Left kidney (tissue), 8 donors: Measurements from ENCODE around the gene ELFN2. TPM values are rescaled to one million over a fixed set of nuclear protein-coding genes. Genes with fewer than 3 reads are reported as not detected.
"Not testable (repeated sequence)": the region's sequence is repeated elsewhere in the genome, so short reads cannot be mapped to it uniquely, and the experiment has no call there.

Experiments used
- DNase-seq: peaks from one replicate; pipeline ENCODE4 v3.0.0-alpha.2; 2013
- long read RNA-seq, 8 donors: transcript quantifications; one replicate each; lab custom pipeline, GENCODE V29; 2026
- polyA plus RNA-seq: library from polyadenylated mRNA; unstranded; fragments of 120-200 nt; gene quantifications from one replicate; pipeline ENCODE4 v1.2.1, GENCODE V29; 2013; ENCODE audit not compliant: insufficient read length

ELFN2 gene, protein sequence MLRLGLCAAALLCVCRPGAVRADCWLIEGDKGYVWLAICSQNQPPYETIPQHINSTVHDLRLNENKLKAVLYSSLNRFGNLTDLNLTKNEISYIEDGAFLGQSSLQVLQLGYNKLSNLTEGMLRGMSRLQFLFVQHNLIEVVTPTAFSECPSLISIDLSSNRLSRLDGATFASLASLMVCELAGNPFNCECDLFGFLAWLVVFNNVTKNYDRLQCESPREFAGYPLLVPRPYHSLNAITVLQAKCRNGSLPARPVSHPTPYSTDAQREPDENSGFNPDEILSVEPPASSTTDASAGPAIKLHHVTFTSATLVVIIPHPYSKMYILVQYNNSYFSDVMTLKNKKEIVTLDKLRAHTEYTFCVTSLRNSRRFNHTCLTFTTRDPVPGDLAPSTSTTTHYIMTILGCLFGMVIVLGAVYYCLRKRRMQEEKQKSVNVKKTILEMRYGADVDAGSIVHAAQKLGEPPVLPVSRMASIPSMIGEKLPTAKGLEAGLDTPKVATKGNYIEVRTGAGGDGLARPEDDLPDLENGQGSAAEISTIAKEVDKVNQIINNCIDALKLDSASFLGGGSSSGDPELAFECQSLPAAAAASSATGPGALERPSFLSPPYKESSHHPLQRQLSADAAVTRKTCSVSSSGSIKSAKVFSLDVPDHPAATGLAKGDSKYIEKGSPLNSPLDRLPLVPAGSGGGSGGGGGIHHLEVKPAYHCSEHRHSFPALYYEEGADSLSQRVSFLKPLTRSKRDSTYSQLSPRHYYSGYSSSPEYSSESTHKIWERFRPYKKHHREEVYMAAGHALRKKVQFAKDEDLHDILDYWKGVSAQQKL
- polyA plus RNA-seq = 1.1 TPM
- long read RNA-seq, donor 1 = 0 reads
- long read RNA-seq, donor 2 = 0 reads
- long read RNA-seq, donor 3 = 0 reads
- long read RNA-seq, donor 4 = 0 reads
- long read RNA-seq, donor 5 = 0 reads
- long read RNA-seq, donor 6 = 0 reads
- long read RNA-seq, donor 7 = 0 reads
- long read RNA-seq, donor 8 = 0 reads

DNA sequence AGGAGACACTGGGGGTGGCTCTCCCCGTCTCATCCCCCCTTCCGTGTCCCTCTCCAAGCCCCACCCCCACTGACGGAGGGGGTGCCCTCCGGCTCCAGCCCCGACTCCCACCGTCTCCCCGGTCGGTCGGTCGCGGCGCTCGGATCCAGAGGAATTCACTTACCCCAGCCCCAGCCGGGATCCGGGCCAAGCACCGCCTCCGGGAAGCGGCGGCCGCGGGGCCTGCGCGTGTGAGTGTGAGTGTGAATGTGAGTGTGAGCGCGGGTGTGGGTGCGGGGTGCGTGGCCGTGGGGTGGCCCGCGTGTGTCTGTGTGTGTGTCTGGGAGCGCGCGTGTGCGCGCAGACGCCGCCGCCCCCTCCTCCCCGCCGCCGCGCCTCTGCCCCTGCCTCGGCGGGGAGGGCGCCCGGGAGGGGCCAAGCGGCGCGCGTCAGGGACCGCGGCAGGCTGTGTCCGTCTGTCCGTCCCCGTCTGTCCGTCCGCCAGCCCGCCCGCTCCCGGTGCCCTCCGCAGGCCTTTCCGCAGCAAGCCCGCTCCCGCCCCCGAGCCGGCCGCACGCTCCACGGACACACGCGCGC lies at the start of gene ELFN2:
Gene ELFN2, minus strand, starts transcription at position 345 of the 576 bp plus-strand sequence. CDS start 51,945 bp downstream, outside the sequence.
- DNase-seq = peak; percentile 49

DNA sequence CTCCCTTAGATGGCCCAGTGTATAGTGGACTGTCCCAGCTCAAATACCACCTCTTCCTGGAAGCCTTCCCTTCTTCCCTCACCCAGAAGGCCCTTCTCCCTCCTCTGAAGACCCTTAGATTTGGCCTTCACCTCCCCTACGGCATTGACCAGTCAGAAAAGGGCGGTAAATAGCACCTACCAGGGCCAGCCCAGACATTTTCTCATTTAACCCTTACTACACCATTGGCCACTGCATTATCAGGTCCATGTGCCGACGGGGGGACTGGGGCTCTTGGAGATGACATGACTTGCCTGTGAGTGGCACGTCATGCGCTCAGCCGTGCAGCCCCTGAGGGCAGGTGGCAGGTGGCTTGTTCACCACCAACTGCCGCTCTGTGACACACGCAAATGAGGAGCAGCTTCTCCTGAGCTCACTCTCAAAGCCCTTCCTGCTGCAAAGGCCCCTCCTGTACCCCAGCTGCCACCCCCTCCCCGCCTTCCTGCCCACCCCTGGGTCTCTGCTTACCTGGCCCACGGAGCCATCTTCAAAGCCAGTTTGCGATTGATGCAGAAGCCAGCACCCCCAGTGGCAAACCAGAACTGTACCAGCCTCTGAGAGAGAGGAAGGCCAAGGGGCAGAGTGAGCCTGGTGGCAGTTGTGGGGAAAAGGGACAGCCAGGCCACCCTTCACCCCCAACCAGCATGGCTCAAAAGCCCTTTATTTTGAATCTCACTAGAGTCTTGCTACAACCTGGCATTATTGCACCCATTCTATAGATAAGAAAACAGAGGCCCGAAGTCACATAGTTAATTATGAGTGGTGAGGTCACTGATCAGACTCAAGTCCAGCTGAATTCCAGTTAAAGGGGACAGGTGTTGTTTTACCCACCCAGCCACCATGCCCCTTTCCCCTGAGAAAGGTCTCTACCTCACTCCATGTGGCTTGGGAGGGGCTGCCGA lies 49.4 kb upstream of the ELFN2 start:
- DNase-seq = no peak

DNA sequence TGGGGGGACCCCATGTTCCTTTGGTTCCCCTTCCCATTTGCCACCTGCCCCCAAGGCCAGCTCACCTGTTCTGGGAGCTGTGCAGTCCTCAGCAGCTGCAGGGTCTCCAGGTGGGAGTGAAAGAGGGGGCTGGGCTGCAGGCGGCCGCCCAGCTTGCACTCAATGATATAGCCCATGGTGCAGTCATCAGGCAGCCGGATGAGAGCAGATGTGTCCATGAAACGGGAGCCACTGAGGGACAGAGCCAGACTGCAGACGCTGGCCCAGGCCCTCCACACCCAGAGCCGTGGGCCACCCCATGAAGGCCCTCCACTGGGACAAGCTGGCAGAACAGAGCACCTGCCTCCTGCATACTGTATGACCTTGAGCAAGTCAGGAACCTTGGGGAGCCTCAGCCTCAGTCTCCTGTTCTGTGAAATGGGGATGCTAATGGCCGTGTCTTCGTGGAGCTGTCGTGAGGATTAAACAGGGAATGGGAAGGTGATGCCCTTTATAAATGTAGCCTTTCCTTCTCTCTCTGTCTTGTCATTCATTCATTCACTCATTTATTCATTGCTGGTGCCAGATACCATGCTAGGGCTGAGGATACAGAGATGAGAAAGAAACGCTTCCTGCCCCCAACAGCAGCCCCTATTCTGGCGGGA lies 47.3 kb upstream of the ELFN2 start:
- no peak for DNase-seq

DNA sequence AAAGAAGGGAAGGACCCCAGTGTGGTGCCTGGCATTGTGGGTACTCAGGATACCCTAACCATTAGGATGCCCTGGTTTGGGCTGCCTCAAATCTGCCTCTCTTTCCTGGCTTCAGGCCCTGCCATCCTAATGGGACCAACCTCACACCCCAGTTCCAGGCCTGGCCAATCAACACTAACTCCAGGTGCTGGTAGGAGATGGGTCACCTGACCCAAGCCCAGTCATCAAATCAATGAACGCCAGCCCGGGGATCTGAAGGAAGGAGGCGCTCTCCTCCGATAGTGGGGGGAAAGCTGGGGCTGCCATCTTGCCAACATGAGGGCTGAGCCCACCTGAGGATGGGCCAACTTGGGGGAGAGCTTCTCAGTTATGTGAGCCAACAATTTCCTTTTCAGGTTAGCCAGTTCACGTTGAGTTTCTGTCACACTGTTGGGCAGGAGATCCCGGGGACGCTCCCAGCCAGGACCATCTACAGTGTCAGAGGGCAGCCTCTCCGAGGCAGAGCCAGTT lies 46.2 kb upstream of the ELFN2 start:
- no peak for DNase-seq

DNA sequence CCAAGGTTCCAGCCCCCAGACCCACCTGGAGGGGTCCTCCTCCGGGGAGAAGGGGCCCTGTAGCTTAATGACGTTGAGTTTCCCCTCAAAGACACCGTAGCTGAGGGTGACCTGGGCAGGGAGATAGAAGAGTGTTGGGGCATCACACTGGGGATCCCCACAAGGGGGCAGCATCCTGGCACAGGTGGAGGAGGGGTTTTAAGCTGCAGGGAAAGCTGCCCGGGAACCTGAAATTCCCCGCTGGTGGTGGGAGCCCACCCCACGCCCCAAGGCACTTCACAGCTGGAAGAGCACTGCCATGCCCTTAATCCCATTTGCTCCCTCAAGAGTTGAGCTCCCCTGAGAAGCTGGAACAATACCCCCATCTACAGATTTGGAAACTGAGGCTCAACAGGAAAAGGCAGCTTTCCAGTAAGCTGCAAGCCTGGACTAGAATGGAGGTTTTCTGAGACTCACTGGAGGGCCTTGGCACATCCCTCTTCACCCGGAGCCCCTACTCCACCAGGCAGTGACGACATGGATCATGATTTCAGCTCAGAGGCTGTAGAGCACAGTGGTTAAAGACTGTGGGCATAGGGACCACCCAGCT lies 45.2 kb upstream of the ELFN2 start:
- DNase-seq = no peak

DNA sequence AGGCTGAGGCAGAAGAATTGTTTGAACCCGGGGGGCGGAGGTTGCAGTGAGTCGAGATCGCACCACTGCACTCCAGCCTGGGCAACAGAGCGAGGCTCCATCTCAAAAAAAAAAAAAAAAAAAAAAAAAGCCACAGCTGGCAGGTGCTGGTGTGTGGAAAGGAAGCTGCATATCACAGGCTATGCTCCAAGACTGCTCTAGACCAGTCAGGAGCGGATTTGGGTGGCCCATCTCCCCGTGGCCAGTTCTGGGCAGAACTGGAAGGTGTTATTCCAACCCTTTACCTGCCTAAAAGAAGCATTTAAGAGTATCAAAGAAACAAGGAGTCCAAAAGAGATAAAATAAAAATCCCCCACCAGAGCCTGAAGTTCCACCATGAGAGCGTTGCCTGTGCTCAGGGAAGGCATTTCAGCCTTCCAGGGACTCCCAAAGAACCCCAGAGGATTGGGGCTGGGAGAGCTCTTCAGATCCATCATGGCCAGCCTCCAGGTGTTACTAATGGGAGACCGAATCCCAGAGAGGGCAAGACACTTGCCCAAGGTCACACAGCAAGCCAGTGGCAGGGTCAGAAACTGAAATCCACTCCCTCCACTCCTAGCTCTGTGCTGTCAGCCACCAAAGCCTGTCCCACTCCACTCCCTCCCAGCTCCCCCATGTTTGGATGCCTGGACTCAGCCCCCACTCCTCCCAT lies 44.6 kb upstream of the ELFN2 start:
- DNase-seq = no peak

DNA sequence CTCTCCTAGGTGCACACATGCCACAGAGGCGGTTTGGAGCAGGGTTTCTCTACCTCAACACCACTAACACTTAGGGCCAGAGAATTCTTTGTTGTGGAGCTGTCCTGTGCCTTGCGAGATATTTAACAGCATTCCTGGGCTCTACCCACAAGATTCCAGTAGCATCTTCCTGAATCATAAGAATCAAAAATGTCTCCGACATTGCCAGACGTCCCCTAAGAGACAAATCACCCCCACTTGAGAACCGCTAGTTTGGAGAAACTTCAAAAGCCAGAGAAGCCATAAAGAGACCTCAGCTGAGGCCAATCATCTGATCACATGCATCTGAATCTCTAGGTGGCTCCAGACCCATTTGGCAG lies 42.8 kb upstream of the ELFN2 start:
- DNase-seq = no peak

DNA sequence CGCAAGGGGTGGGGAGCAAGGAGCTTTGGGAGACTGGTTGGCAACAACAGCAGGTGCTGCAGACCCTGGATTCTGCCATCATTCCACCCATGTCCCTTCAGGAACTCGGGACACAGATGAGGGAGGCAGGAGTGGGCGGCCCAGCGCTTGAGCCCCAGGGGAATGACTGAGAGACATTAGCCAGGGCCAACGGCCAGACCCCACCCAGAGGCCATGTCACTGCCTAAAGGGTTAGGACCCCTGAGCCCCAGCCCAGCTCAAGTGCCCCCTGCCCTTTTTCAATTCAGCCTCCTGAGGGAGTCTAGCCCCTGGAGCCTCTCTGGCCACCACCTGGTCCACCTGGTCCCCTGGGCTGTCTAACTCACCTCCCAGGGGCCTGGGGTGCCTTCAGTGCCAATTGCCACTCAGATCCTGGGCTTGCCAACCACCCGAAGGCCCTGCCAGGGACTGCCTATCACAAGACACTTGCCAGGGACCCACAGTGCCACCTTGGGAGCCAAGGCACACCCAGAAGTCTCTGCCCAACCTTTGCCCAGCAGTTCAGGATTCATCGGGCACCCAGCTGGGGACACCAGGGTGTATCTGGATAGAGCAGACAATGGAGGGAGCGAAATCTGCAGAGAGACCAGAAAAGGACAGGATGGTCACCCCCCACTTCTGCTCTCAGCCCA lies 42.3 kb upstream of the ELFN2 start:
- no peak for DNase-seq

DNA sequence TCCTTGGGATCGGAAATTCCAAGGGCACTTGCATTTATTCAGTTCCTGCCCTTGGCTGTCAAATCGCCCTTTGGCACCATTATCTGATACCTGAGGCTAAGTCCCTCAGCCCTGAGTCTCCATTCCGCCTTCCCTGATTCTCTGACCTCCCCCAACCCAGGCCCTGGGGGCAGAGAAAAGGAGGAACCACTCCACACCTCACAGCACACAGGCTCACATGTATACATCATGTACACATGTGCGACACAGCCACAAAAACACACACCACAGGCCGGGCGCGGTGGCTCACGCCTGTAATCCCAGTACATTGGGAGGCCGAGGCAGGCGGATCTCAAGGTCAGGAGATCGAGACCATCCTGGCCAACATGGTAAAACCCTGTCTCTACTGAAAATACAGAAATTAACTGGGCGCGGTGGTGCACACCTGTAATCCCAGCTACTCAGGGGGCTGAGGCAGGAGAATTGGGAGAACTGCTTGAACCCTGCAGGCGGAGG lies 41.0 kb upstream of the ELFN2 start:
- not testable (repeated sequence) for DNase-seq

DNA sequence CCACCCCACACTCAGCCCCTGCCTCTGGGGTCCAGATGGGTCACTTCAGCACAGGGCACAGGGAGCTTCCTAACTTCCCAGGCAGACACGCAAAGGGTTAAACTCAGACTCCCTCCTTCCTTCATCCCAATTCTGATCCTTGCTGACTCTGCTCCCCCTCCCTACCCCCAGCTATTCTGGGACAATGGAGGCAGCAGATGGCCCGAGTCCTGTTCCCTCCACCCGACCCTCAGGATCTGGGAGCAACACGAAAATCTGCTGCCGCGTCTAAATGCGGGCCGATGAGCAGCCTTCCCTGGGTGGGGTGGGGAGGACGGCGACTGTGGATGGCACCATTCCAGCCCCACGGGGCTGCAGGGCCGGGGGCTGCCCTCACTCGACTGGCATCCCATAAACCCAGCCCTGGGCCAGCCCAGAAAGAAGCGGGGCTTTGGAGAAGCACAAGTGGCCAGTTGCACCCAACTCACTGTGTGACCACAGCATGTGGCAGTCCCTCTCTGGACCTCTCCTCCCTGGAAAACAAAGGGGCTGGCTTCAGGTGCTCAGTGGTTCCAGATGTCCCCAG lies 40.2 kb upstream of the ELFN2 start:
- DNase-seq = no peak

DNA sequence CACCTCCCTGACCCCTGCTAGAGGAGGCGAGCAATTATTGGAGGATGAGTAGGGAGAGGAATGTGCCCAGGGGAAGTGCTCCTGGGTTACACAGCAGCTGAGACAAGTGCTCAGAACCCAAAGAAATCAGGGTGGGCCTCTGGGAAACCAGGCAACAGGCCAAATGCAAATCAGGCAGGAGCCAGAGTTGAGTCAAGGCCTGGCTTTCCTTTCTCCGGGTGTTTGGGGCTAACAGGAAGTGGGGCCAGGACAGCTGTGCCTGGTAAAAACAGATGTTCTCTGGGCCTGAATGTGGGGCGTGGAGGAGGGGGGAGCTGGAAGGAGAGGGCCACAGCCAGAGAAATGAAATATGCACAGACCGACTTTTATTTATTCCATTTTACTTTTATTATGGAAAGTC lies 36.9 kb upstream of the ELFN2 start:
- no peak for DNase-seq

DNA sequence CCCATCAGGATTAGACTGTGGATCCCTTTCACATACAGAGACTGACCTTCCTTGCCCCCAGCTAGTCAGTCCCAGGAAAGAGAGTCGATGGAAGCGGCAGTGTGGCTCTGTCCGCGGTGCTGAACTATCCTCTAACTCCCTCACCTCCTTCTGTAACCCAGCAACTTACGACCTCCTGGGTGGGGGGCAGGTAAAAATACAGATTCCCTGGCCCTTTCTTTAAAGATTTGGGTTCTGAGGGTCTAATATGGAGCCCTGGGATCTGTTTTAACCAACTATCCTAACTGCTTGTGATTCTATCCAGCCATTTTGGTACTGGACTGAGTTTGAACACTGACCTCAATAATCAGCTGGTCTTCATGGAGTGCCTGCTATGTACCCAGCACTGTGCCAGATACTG lies 35.7 kb upstream of the ELFN2 start:
- DNase-seq = peak; percentile 74

DNA sequence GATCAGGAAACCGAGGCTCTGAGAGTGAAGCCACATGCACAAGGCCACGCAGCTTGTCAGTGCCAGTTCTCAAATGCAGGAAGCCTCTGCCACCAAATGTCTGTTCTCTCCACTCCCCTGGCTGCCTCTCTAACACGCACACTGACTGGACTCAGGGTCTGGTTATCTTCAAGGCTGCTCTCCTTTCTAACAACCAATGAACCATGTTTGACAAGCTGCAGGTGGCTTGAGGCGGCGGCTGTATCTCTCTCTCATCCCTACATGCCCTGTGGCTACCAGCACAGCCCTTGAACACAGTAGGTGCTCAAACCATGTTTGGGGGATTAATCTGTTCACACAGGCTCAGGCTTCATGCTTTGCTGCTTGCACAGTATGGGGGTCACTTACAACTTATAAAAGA lies 35.2 kb upstream of the ELFN2 start:
- no peak for DNase-seq

DNA sequence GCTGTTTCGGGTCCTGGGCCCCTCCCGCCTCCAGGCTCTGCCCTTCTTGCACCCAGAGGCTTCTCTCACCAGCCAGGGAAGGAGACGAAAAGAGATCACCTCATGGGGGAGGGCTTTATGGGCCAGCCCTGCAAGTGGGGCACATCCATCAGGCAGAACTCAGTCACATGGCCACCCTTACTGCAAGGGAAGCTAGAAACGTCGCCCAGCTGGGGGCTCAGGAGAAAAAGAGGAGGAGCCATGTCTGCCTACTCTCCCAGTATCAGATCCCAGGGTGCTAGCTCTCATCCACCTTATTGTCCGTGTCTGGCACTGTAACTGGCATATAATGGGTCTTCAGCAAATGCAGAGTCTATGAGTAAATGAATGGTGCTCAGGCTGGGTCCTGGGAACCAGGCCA lies 34.7 kb upstream of the ELFN2 start:
- no peak for DNase-seq

DNA sequence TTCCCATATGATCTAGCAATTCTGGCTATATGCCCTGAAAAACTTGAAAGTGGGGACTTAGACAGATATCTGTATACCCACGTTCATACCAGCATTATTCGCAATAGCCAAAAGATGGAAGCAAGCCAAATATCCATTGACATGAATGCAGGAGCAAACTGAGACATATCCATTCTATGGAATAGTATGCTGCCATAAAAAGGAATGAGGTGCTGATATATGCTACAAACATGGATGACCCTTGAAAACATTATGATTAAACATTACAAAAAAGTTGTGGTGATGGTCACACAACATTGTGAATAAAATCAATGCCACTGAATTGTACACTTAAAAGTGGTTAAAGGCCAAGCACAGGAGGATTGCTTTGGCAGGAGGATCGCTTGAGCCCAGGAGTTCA lies 33.4 kb upstream of the ELFN2 start:
- DNase-seq = no peak

DNA sequence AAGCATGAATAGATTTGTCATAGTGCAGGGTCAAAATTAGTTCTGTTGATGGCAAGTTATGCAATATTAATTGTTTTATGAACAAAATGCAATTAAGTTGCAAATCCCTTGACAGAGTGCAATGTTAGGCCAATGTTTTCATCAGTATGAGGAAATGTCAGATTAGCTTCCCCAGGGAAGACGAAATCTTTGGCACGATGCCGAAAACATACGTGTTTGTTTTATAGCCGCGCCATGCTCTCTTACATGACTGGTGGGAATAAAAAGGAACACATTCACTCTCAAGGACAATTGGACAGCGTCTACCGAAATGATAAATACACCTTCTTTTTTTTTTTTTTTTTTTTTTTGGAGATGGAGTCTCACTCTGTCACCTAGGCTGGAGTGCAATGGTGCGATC lies 31.9 kb upstream of the ELFN2 start:
- no peak for DNase-seq

DNA sequence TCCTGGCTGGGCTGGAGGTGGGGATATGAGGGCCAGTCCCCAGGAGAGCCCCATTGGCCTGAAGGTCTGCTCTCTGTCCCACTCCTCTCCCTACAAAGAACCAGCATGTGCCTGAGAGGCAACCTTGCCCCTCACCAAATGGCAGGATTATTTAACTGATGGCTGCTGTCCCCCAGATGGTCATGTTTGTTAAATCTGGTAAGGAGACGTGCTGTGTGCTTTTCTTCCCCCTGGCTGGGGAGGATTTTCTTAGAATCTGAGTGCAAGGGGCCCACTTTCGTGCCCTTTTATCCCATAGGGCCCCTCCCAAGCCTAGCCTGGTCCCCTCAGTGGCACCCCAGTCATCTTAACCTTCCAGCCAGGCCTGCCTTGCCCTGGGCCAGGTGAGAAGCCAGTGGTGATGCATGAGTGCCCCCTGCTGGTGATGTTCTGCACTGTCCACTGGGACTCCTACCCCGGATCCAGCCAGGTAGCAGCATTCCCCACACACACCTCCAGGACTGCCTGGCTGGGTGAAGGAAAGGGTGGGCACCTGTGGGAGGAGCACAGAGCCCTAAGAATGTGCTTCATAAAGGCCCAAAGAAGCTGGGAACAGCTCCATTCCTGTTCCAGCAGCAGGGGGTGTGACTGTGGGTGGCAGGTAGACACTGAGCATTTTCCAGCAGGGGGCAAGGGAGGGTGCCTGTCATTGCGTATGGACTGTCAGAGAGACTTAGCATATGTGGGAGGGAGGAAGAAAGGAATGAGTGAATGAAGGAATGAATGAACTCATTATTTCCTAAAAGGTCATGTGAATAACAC lies 30.0 kb upstream of the ELFN2 start:
- peak; percentile 59 for DNase-seq

DNA sequence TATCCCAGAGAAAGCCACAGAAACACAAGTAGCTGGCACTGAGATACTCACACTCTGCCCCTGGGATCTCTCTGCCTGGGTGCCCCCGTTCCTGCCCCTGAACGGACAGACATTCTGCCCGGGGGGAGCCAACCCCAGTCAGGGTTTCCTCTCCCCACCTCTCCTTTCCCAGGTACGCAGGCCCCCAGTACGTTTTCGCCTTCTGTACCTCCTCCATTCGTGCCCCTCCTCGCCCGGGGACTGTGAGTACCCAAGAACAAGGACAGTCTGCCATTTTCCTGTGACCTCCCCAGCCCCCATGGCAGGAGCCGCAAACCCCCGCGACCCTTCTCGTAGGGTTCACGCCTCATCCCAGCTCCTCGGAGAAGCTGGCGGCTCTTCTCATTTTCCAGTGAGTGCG lies 29.1 kb upstream of the ELFN2 start:
- no peak for DNase-seq
